ENCODE data around the gene GFI1B. TPM values are rescaled to one million over a fixed set of nuclear protein-coding genes. Genes with fewer than 3 reads are reported as not detected.

Gene GFI1B
- total and polyA plus RNA-seq, 2 experiments from 2014 or later, result 0.10 TPM; not detected in 1

DNA sequence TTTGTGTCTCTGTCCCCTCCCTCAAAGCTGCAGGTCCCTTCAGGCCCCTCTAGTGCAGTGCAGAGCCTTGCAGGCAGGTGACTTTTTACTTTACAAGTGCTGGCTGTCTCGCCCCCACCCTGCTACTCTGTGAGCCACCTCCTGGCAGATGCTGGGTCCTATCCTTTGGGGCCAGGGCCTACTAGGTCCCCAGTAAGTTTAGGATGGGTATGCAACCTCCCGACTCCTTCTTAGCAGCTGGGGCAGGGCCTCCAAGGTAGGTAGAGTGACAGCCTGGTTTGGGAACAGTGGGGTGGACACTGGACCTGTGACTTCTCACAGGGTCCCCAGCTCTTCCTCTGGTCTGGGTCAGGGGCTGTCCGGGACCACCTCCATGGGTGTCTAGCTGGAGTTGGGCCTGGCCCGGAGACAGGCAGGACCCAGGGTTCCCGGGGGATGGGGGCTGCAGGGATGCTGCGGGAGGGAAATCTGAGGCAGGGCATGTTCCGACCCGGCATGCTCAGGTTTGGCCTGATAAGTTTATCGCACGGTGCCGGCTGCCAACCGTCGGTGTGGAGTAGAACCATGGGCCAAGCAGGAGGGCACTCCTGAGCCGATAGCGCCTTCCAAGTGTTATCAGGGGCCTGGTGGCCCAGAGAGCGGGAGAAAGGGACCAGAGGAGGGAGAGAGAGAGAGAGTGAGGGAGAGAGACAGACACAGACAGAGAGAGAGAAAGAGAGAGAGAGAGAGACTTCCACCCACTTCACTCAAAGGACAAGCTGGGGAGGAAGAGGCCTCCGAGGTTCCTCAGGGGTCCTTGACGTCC lies 20.5 kb downstream of the GFI1B start:
- Histone ChIP-seq H3K27me3 (no peaks in the 10 kb centered on the region), H3K4me1 (ENCODE audit: insufficient read depth) (peaks cover 8% of the 10 kb centered on the region), H3K79me2 (no peaks in the 10 kb centered on the region), H3K9me2 (replicated peaks; ENCODE audit: insufficient read depth) (no peaks in the 10 kb centered on the region), H3K36me3 (replicated peaks; ENCODE audit: insufficient read depth, low read depth) (no peaks in the 10 kb centered on the region), H3K4me3 (no peak overlapping the region), H4K20me1 (ENCODE audit: insufficient read depth, poor library complexity, severe bottlenecking) (no peaks in the 10 kb centered on the region), H2AFZ (no peak overlapping the region), H3K4me2 (no peak overlapping the region), H3K27ac (no peak overlapping the region), H3K9me3 (ENCODE audit: low read depth) (no peaks in the 10 kb centered on the region)
- TF ChIP-seq EZH2phosphoT487 (IDR thresholded peaks at IDR 0.05; ENCODE audit: low read depth, severe bottlenecking, unreplicated experiment) (no peak), EZH2 (IDR thresholded peaks at IDR 0.05; ENCODE audit: borderline replicate concordance) (no peak)
- TF ChIP-seq, protein P1, sequence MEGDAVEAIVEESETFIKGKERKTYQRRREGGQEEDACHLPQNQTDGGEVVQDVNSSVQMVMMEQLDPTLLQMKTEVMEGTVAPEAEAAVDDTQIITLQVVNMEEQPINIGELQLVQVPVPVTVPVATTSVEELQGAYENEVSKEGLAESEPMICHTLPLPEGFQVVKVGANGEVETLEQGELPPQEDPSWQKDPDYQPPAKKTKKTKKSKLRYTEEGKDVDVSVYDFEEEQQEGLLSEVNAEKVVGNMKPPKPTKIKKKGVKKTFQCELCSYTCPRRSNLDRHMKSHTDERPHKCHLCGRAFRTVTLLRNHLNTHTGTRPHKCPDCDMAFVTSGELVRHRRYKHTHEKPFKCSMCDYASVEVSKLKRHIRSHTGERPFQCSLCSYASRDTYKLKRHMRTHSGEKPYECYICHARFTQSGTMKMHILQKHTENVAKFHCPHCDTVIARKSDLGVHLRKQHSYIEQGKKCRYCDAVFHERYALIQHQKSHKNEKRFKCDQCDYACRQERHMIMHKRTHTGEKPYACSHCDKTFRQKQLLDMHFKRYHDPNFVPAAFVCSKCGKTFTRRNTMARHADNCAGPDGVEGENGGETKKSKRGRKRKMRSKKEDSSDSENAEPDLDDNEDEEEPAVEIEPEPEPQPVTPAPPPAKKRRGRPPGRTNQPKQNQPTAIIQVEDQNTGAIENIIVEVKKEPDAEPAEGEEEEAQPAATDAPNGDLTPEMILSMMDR (IDR thresholded peaks at IDR 0.05; ENCODE audit: poor library complexity), result no peak
- no peak for DNase-seq (ENCODE audit: low spot score)
- 91% methylated on average over 18 of the region's 18 CpGs for WGBS (ENCODE audit: low lambda C conversion rate, missing lambda C conversion rate)

- H2AFZ ChIP-seq, result no peak overlapping the region
- H3K27ac ChIP-seq, result no peak overlapping the region
- no peaks in the 10 kb centered on the region for H4K20me1 ChIP-seq (ENCODE audit: insufficient read depth, poor library complexity, severe bottlenecking)
- no peak for TF ChIP-seq EZH2phosphoT487 (IDR thresholded peaks at IDR 0.05; ENCODE audit: low read depth, severe bottlenecking, unreplicated experiment)
- no peak for TF ChIP-seq EZH2 (IDR thresholded peaks at IDR 0.05; ENCODE audit: borderline replicate concordance)
- TF ChIP-seq, protein P1 (IDR thresholded peaks at IDR 0.05; ENCODE audit: poor library complexity), result no peak
- no peaks in the 10 kb centered on the region for H3K9me2 ChIP-seq (replicated peaks; ENCODE audit: insufficient read depth)
- no peak overlapping the region for H3K4me3 ChIP-seq
- H3K4me2 ChIP-seq, result no peak overlapping the region
- no peaks in the 10 kb centered on the region for H3K27me3 ChIP-seq
- H3K4me1 ChIP-seq (ENCODE audit: insufficient read depth), result peaks cover 8% of the 10 kb centered on the region
- no peaks in the 10 kb centered on the region for H3K79me2 ChIP-seq
- H3K36me3 ChIP-seq (replicated peaks; ENCODE audit: insufficient read depth, low read depth), result no peaks in the 10 kb centered on the region
- DNase-seq (ENCODE audit: low spot score), result no peak
- 84% methylated on average over 13 of the region's 13 CpGs for WGBS (ENCODE audit: low lambda C conversion rate, missing lambda C conversion rate)
- H3K9me3 ChIP-seq (ENCODE audit: low read depth), result no peaks in the 10 kb centered on the region
Measured at GRCh38 chr9:133002147-133003070, 23.9 kb downstream of the GFI1B start.

DNA sequence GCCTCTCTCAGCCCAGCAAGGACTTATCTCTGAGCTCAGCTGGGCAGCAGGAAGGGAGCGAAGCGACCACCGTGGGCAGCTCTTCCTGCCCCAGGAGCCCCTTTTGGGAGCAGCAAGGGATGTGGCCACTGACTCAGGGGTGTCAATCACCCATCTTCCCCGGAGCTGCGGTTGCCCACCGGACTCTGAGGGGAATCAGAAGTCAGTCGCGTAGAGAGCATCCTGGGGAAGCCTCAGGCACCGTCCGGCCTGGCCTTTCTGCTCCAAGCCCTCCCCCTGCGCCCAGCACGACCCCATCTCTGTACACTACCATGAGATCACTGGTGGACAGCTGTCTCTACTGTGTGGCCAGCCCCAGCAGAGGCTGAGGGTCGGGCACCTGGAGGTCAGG lies 24.6 kb downstream of the GFI1B start:
- TF ChIP-seq EZH2 (IDR thresholded peaks at IDR 0.05; ENCODE audit: borderline replicate concordance) (no peak), EZH2phosphoT487 (IDR thresholded peaks at IDR 0.05; ENCODE audit: low read depth, severe bottlenecking, unreplicated experiment) (no peak)
- TF ChIP-seq, protein P1 (IDR thresholded peaks at IDR 0.05; ENCODE audit: poor library complexity), result no peak
- no peaks in the 10 kb centered on the region for H3K27me3 ChIP-seq
- 83% methylated on average over 13 of the region's 13 CpGs for WGBS (ENCODE audit: low lambda C conversion rate, missing lambda C conversion rate)

More for the DNA sequence above, 24.6 kb downstream of the GFI1B start:
- no peak overlapping the region for H3K4me3 ChIP-seq
- no peaks in the 10 kb centered on the region for H4K20me1 ChIP-seq (ENCODE audit: insufficient read depth, poor library complexity, severe bottlenecking)
- H2AFZ ChIP-seq, result no peak overlapping the region
- H3K36me3 ChIP-seq (replicated peaks; ENCODE audit: insufficient read depth, low read depth), result no peaks in the 10 kb centered on the region
- no peak for DNase-seq (ENCODE audit: low spot score)
- H3K4me2 ChIP-seq, result no peak overlapping the region
- no peak overlapping the region for H3K27ac ChIP-seq
- no peaks in the 10 kb centered on the region for H3K9me2 ChIP-seq (replicated peaks; ENCODE audit: insufficient read depth)
- H3K79me2 ChIP-seq, result no peaks in the 10 kb centered on the region
- H3K4me1 ChIP-seq (ENCODE audit: insufficient read depth), result peaks cover 8% of the 10 kb centered on the region
- no peaks in the 10 kb centered on the region for H3K9me3 ChIP-seq (ENCODE audit: low read depth)

Data from hepatocyte (in vitro differentiated cells).